HepG2 (cell line): ENCODE results near the gene LNX2. TPM values are rescaled to one million over a fixed set of nuclear protein-coding genes. Genes with fewer than 3 reads are reported as not detected.

ENCODE experiments used
- ATAC-seq: fragments of 200-7000 bp; cut with Tn5 transposase; 3 replicates; pipeline ENCODE4 v1.9.1; 2020; ENCODE audit warnings: mild to moderate bottlenecking, moderate library complexity
- Bru-seq: library from RNA; stranded (reverse); fragments of 400-500 nt; gene quantifications from one replicate; lab custom pipeline; 2021; lab: Mats Ljungman, UMichigan
- BruChase-seq, 2 experiments: library from RNA; stranded (reverse); fragments of 400-500 nt; gene quantifications; one replicate each; lab custom pipeline; 2021; lab: Mats Ljungman, UMichigan
- BruUV-seq: library from RNA; stranded (reverse); fragments of 400-500 nt; replicated peaks from 2 replicates; lab custom pipeline; 2021; lab: Mats Ljungman, UMichigan
- CTCF ChIA-PET: fragments of 300-600 bp; formaldehyde crosslinking; extraction: SDS; loops from one replicate; lab custom pipeline; 2021; ENCODE audit warnings: low total read pairs, inconsistent platforms, low intra/inter-chr PET ratio; lab: Yijun Ruan, JAX
- POLR2A ChIA-PET: fragments of 350-600 bp; sonication (Branson Sonifier 250); formaldehyde crosslinking; loops from one replicate; lab custom pipeline; 2020; ENCODE audit warnings: antibody characterized with exemption, inconsistent platforms; lab: Yijun Ruan, JAX
- DNase-seq: peaks from one replicate; pipeline ENCODE4 v3.0.0-alpha.2; 2015; ENCODE audit warnings: low spot score
- FAIRE-seq: peaks from 3 replicates; lab custom pipeline; 2011; peaks lifted over from hg19 to GRCh38; lab: Jason Lieb, UNC
- H2AFZ ChIP-seq: one replicate; pipeline ENCODE4 v1.6.1; 2011; ENCODE audit warnings: low read length, inconsistent platforms
- H3K27ac ChIP-seq: fragments of 300-600 bp; 3 replicates; pipeline ENCODE4 v1.8.0; 2011; ENCODE audit warnings: mixed run types, mild to moderate bottlenecking, mixed read lengths, low read length, inconsistent platforms; ENCODE audit not compliant: insufficient read depth; ENCODE audit errors: extremely low read length
- H3K27me3 ChIP-seq, 2 experiments: fragments of 200-600 bp in 1 of 2; 2 replicates in 1 of 2; 3 replicates in 1 of 2; pipeline versions ENCODE4 v1.6.0 to v1.8.0; 2011; ENCODE audit warnings: low read length in 2 of 2, mild to moderate bottlenecking in 2 of 2, moderate library complexity in 2 of 2, inconsistent platforms in 1 of 2; ENCODE audit not compliant: insufficient read depth in 2 of 2, control insufficient read depth in 1 of 2
- H3K36me3 ChIP-seq, 2 experiments: fragments of 200-600 bp in 1 of 2; replicated peaks in 1 of 2; 2 replicates in 1 of 2; 3 replicates in 1 of 2; pipeline versions ENCODE4 v1.5.1 to v1.8.0; 2011; ENCODE audit warnings: low read length in 2 of 2, inconsistent platforms in 1 of 2; ENCODE audit not compliant: insufficient read depth in 2 of 2, control insufficient read depth in 1 of 2
- H3K4me1 ChIP-seq: 2 replicates; pipeline ENCODE4 v1.5.1; 2012; ENCODE audit warnings: low read length, inconsistent platforms; ENCODE audit not compliant: insufficient read depth
- H3K4me2 ChIP-seq: 2 replicates; pipeline ENCODE4 v1.6.0; 2011; ENCODE audit warnings: low read depth, low read length, inconsistent platforms
- H3K4me3 ChIP-seq, 3 experiments: fragments of 200-600 bp in 1 of 3; sonication (generic), shearing (Covaris generic) in 1 of 3; replicated peaks in 1 of 3; 2 replicates each; pipeline ENCODE4 v1.5.1; 2011 to 2016; ENCODE audit warnings: low read length in 3 of 3, inconsistent platforms in 2 of 3, low read depth in 2 of 3, mild to moderate bottlenecking in 2 of 3, control low read depth in 1 of 3, mixed read lengths in 1 of 3; ENCODE audit not compliant: insufficient read depth in 1 of 3
- H3K79me2 ChIP-seq: one replicate; pipeline ENCODE4 v1.6.1; 2011; ENCODE audit warnings: low read length, inconsistent platforms; ENCODE audit not compliant: insufficient read depth
- H3K9ac ChIP-seq: 2 replicates; pipeline ENCODE4 v1.6.0; 2011; ENCODE audit warnings: mild to moderate bottlenecking, low read depth, low read length, inconsistent platforms; ENCODE audit not compliant: insufficient read depth
- H3K9me3 ChIP-seq: 2 replicates; pipeline ENCODE4 v1.5.1; 2012; ENCODE audit warnings: mild to moderate bottlenecking, low read length
- H4K20me1 ChIP-seq: 2 replicates; pipeline ENCODE4 v1.6.0; 2011; ENCODE audit warnings: inconsistent platforms, mild to moderate bottlenecking, low read length, moderate library complexity; ENCODE audit not compliant: insufficient read depth
- CBFB ChIP-seq: sonication (generic); formaldehyde crosslinking; IDR thresholded peaks from 2 replicates; pipeline ENCODE4 v1.4.0; 2020; ENCODE audit warnings: missing genetic modification reagents
- CBX1 ChIP-seq: IDR thresholded peaks from one replicate; pipeline ENCODE4 v1.6.1; 2016; ENCODE audit warnings: antibody characterized with exemption, low read depth
- CENPX ChIP-seq: sonication (generic); formaldehyde crosslinking; IDR thresholded peaks from 2 replicates; pipeline ENCODE4 v1.9.0; 2021; ENCODE audit warnings: mild to moderate bottlenecking, missing genetic modification reagents, moderate library complexity
- IKZF1 ChIP-seq: fragments of 450-650 bp; IDR thresholded peaks from 2 replicates; pipeline ENCODE4 v1.7.1; 2016
- KLF9 ChIP-seq: IDR thresholded peaks from 2 replicates; pipeline ENCODE4 v1.6.1; 2016; ENCODE audit warnings: low read depth
- PCBP1 ChIP-seq: fragments of 200-400 bp; formaldehyde crosslinking; IDR thresholded peaks from 2 replicates; pipeline ENCODE4 v1.6.1; 2017; ENCODE audit warnings: mild to moderate bottlenecking, low read depth, low read length, borderline replicate concordance
- PCBP2 ChIP-seq: fragments of 200-400 bp; formaldehyde crosslinking; optimal IDR thresholded peaks from 2 replicates; pipeline ENCODE3; 2018; ENCODE audit warnings: low read length, low read depth; ENCODE audit not compliant: poor library complexity, severe bottlenecking
- RAD51 ChIP-seq: fragments of 450-650 bp; IDR thresholded peaks from 2 replicates; pipeline ENCODE4 v1.6.1; 2016; ENCODE audit warnings: borderline replicate concordance
- ZBTB1 ChIP-seq: sonication (generic); formaldehyde crosslinking; IDR thresholded peaks from 2 replicates; pipeline ENCODE4 v1.4.0; 2020; ENCODE audit warnings: missing genetic modification reagents, borderline replicate concordance
- ZNF207 ChIP-seq: fragments of 450-650 bp; IDR thresholded peaks from 2 replicates; pipeline ENCODE4 v1.6.1; 2016; ENCODE audit warnings: antibody characterized with exemption, borderline replicate concordance
- ZNF282 ChIP-seq: fragments of 450-650 bp; IDR thresholded peaks from 2 replicates; pipeline ENCODE4 v1.6.1; 2018; ENCODE audit not compliant: partially characterized antibody
- ZNF557 ChIP-seq: sonication (generic); formaldehyde crosslinking; IDR thresholded peaks from 2 replicates; pipeline ENCODE4 v1.4.0; 2020; ENCODE audit warnings: missing genetic modification reagents
- ZNF687 ChIP-seq: sonication (generic); formaldehyde crosslinking; IDR thresholded peaks from 2 replicates; pipeline ENCODE4 v1.5.1; 2020; ENCODE audit warnings: mild to moderate bottlenecking, missing genetic modification reagents, moderate library complexity
- ZNF780A ChIP-seq: sonication (generic); formaldehyde crosslinking; IDR thresholded peaks from 2 replicates; pipeline ENCODE4 v1.8.0; 2022; ENCODE audit warnings: mild to moderate bottlenecking, missing genetic modification reagents, moderate library complexity
- ZNF816 ChIP-seq: sonication (generic); formaldehyde crosslinking; IDR thresholded peaks from 2 replicates; pipeline ENCODE4 v1.8.0; 2022; ENCODE audit warnings: missing genetic modification reagents, mild to moderate bottlenecking, borderline replicate concordance
- WGBS: methylation state at CpG from one replicate; pipeline ENCODE4 v1.1.6; 2017; ENCODE audit warnings: low lambda C conversion rate; 5-methylcytosine and 5-hydroxymethylcytosine counted together
- in situ Hi-C: cut with HindIII; loops from 2 replicates; pipeline ENCODE4 v1.10.0; 2017; ENCODE audit warnings: low pct_unique_long_range_greater_than_20kb; ENCODE audit not compliant: extremely low pct_ligation_motif_present
- intact Hi-C: fragments of 100-400 bp; cut with micrococcal nuclease; formaldehyde crosslinking; loops from one replicate; pipeline ENCODE4 v1.10.0; 2022; ENCODE audit not compliant: unreplicated experiment
- long read RNA-seq, 2 experiments: library from RNA in 1 of 2; library from polyadenylated mRNA in 1 of 2; stranded (forward) in 1 of 2; unstranded in 1 of 2; transcript quantifications; one replicate each; pipeline ENCODE4 v2.0.0, GENCODE V29; 2019 to 2022
- polyA minus RNA-seq, 3 experiments: library from RNA; depleted of rRNA, polyadenylated mRNA; stranded (reverse); fragments of >200 nt; gene quantifications; 2 replicates each; pipeline ENCODE4 v1.2.3, GENCODE V29; 2011; ENCODE audit warnings: low replicate concordance in 1 of 3
- polyA plus RNA-seq, 8 experiments: library from polyadenylated mRNA; depleted of rRNA in 3 of 8; stranded (reverse) in 7 of 8; unstranded in 1 of 8; fragments of >200 nt; fragmentation: Illumina TruSeq in 4 of 8; extraction: Trizol in 4 of 8; gene quantifications; 2 replicates each; pipeline versions ENCODE4 v1.2.1 to v1.2.3, GENCODE V29; 2011 to 2016; ENCODE audit warnings: low read depth in 4 of 8, missing spikeins in 1 of 8, mixed read lengths in 1 of 8; ENCODE audit not compliant: insufficient read depth in 1 of 8
- total RNA-seq, 5 experiments: library from RNA; depleted of rRNA; stranded (reverse); fragments of >200 nt; fragmentation: Illumina TruSeq; extraction: Trizol; gene quantifications; 2 replicates each; pipeline ENCODE4 v1.2.3, GENCODE V29; 2016; ENCODE audit warnings: low read depth in 1 of 5

The LNX2 gene
- total RNA-seq (2016; rRNA removed; fragmentation: Illumina TruSeq; extraction: Trizol) (9.7 and 13.1 TPM in 2 replicates), polyA plus RNA-seq (2011; rRNA removed) (8.1 and 9.2 TPM in 2 replicates), polyA minus RNA-seq (2011; rRNA and poly(A)+ RNA removed; ENCODE audit: low replicate concordance) (11.6 and 15.0 TPM in 2 replicates), Bru-seq, nascent RNA (percentile 80 among the genes with signal in this experiment), BruChase-seq, experiment 1, labeled RNA remaining after a 6-hour chase (percentile 70 among the genes with signal in this experiment), BruChase-seq, experiment 2, labeled RNA remaining after a 2-hour chase (percentile 75 among the genes with signal in this experiment)
- 3.3 and 3.9 TPM in 2 replicates for total RNA-seq (2016; cell fraction: cytosol; rRNA removed; fragmentation: Illumina TruSeq; extraction: Trizol; ENCODE audit: low read depth)
- total RNA-seq (2016; cell fraction: insoluble cytoplasmic fraction; rRNA removed; fragmentation: Illumina TruSeq; extraction: Trizol) = 9.5 and 13.3 TPM in 2 replicates
- total RNA-seq (2016; cell fraction: membrane; rRNA removed; fragmentation: Illumina TruSeq; extraction: Trizol) = 4.9 and 5.9 TPM in 2 replicates
- total RNA-seq (2016; cell fraction: nucleus; rRNA removed; fragmentation: Illumina TruSeq; extraction: Trizol) = 9.0 and 9.9 TPM in 2 replicates
- polyA plus RNA-seq (2011; cell fraction: cytosol; rRNA removed) = 5.4 and 6.7 TPM in 2 replicates
- polyA plus RNA-seq (2011; cell fraction: nucleus; rRNA removed) = 4.8 and 5.3 TPM in 2 replicates
- 6.9 and 8.2 TPM in 2 replicates for polyA plus RNA-seq (2012)
- 0.50 and 0.63 TPM in 2 replicates for polyA plus RNA-seq (2016; cell fraction: cytosol; fragmentation: Illumina TruSeq; extraction: Trizol; ENCODE audit: low read depth)
- polyA plus RNA-seq (2016; cell fraction: insoluble cytoplasmic fraction; fragmentation: Illumina TruSeq; extraction: Trizol; ENCODE audit: low read depth) = 14.1 and 14.2 TPM in 2 replicates
- polyA plus RNA-seq (2016; cell fraction: membrane; fragmentation: Illumina TruSeq; extraction: Trizol; ENCODE audit: low read depth) = 2.3 and 3.1 TPM in 2 replicates
- 7.6 and 7.8 TPM in 2 replicates for polyA plus RNA-seq (2016; cell fraction: nucleus; fragmentation: Illumina TruSeq; extraction: Trizol; ENCODE audit: insufficient read depth, low read depth)
- 12.0 and 13.0 TPM in 2 replicates for polyA minus RNA-seq (2011; cell fraction: cytosol; rRNA and poly(A)+ RNA removed)
- 24.6 and 26.7 TPM in 2 replicates for polyA minus RNA-seq (2011; cell fraction: nucleus; rRNA and poly(A)+ RNA removed)
- long read RNA-seq, experiment 1, partial matches to known transcripts = 1 of 1 reads
- long read RNA-seq, experiment 1, other reads (novel, unspliced or antisense) = 0 of 1 reads
- long read RNA-seq, experiment 2, partial matches to known transcripts = 0 of 11 reads
- long read RNA-seq, experiment 2, other reads (novel, unspliced or antisense) = 11 of 11 reads

DNA sequence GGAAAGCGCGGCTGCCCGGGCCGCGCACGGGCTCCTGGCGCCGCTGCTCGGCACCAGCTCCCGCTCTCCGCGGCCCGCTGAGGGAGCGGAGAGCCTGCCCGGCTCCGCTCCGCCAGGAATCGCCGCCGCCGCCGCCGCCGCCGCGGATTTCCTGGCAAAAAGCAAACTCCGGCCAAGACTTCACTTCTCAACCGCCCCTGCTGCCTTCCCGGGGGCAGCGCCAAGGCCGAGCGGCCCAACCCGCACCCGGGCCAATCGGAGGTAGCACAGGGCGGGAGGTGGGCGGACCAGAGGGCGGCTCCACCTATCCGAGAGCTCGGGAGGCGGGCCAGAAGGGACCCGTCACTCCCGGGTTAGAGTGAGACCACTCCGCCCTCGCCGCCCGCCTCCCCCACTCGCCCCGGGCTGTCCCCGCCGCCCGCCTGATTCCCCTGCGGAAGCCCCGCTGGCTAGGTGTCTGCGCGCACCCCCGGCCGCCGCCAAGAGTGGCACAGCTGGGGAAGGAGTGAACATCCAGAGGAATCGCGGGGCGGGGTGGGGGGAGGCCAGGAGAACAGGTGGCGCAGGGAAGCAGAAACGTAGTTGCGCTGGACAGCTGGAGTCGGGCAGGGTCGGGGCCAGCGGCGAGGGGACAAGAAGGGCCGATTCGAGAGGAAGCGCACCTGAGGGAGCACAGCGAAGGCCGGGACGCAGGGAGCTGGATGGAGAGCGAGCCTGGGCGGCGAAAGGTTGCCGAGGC is at the start of gene LNX2:
Gene LNX2 (minus strand): TSS at position 153 of the 739 bp plus-strand sequence. CDS start 38,826 bp downstream, outside the sequence.
- CTCF ChIA-PET = no interaction called here
- no TSS peak for BruUV-seq
- H3K9ac ChIP-seq = peak within 1 kb of the TSS; percentile 92
- in situ Hi-C loops (no loop called here), intact Hi-C loops (loop anchor here (1.0 to 5.0 kb wide), 2 partner anchors 22 to 92 kb away; no protein-coding TSS in a partner anchor)
- peak within 1 kb of the TSS; percentile 82 for H3K4me2 ChIP-seq
- peak within 1 kb of the TSS; percentile 91 for H3K27ac ChIP-seq
- POLR2A ChIA-PET = interaction anchor here (0.7 to 3.2 kb wide), 21 partner anchors 9 to 637 kb away, joined by 3 to 18 read pairs (median 4); no protein-coding TSS in a partner anchor
- peak within 1 kb of the TSS; percentile 79 to 95 (median 91) for H3K4me3 ChIP-seq
- H3K79me2 ChIP-seq = peaks cover 75% of the 10 kb centered on the region
- FAIRE-seq (no peak), DNase-seq (peak; percentile 91), ATAC-seq (peak; percentile 94)
- H3K4me1 ChIP-seq = peaks cover 62% of the 10 kb centered on the region
- 0 out of 2 replicates have a peak, but pooled peaks cover under 1% of the 10 kb centered on the region for H3K9me3 ChIP-seq
- WGBS = 0% methylated on average over 21 of the region's 79 CpGs
- H3K36me3 ChIP-seq = 0 out of 5 replicates have a peak, but pooled peaks cover 0 to 4% of the 10 kb centered on the region in 2 experiments
- no peak within 1 kb of the TSS for H2AFZ ChIP-seq
- H4K20me1 ChIP-seq = peaks cover 28% of the 10 kb centered on the region
- no peaks in the 10 kb centered on the region; a peak in 1 of 5 replicates for H3K27me3 ChIP-seq
- TF ChIP-seq ZNF282 = no peak
- TF ChIP-seq CBX1 = peak; percentile 13
- TF ChIP-seq PCBP1 = 0 out of 2 replicates have a peak, but pooled peaks have one; percentile 40
- TF ChIP-seq ZNF687 = peak; percentile 59
- TF ChIP-seq KLF9 = no peak
- no peak for TF ChIP-seq ZNF207
- TF ChIP-seq ZNF557 (CRISPR knock-in tag) = no peak
- TF ChIP-seq IKZF1 = no peak
- TF ChIP-seq ZNF816 (CRISPR knock-in tag) = no peak
- no peak for TF ChIP-seq RAD51
- no peak for TF ChIP-seq CENPX
- no peak for TF ChIP-seq ZNF780A (CRISPR knock-in tag)
- TF ChIP-seq CBFB (CRISPR knock-in tag) = 0 out of 2 replicates have a peak, but pooled peaks have one; percentile 31
- TF ChIP-seq ZBTB1 = no peak
- no peak for TF ChIP-seq PCBP2
